Left lobe of liver (tissue), 2 donors: ENCODE measurements around the gene EFCC1. TPM values are rescaled to one million over a fixed set of nuclear protein-coding genes. Genes with fewer than 3 reads are reported as not detected.
A peak's percentile ranks its signal among the peaks of the same experiment; 100 is the strongest.
"Not testable (repeated sequence)": the region's sequence is repeated elsewhere in the genome, so short reads cannot be mapped to it uniquely, and the experiment has no call there.

Experiments
- ATAC-seq: fragments of 200-7000 bp; cut with Tn5 transposase; one replicate; pipeline ENCODE4 v1.9.1; 2020; ENCODE audit warnings: mild to moderate bottlenecking, moderate library complexity
- DNase-seq: peaks from one replicate; pipeline ENCODE4 v3.0.0-alpha.2; 2020; ENCODE audit warnings: low spot score
- total RNA-seq: library from RNA; stranded (reverse); gene quantifications from one replicate; pipeline ENCODE4 v1.2.1, GENCODE V29; 2021
- donor health status: DM: no; HTN: no; CAD: no; lungs with moderate emphysema.
- donor health status: DM: no; HTN: yes; CAD: no.

Gene EFCC1
- total RNA-seq, 1 donor from 2014 or later: 0.53 TPM

- ATAC-seq (no peak), DNase-seq (no peak)
These were observed 50.8 kb downstream of the EFCC1 start for GRCh38 chr3:129051871-129052340.

GRCh38 chr3:129052675-129053074 lies 51.6 kb downstream of the EFCC1 start:
- ATAC-seq: peak; percentile 76
- peak; percentile 82 for DNase-seq

- no peak for DNase-seq
- ATAC-seq: no peak
These were observed 53.6 kb downstream of the EFCC1 start for GRCh38 chr3:129054605-129055104.

GRCh38 chr3:129056451-129057173 lies 55.5 kb downstream of the EFCC1 start:
- ATAC-seq: no peak
- DNase-seq: no peak

- DNase-seq (no peak), ATAC-seq (no peak)
These were observed 56.1 kb downstream of the EFCC1 start for GRCh38 chr3:129057249-129057648.

GRCh38 chr3:129058441-129059200 lies 57.5 kb downstream of the EFCC1 start:
- ATAC-seq: peak; percentile 85
- DNase-seq: peak; percentile 80

GRCh38 chr3:129059311-129059958 lies 58.3 kb downstream of the EFCC1 start:
- DNase-seq: no peak
- ATAC-seq: no peak

- DNase-seq (no peak), ATAC-seq (no peak)
These were observed 59.3 kb downstream of the EFCC1 start, which contains the start of gene GP9 for GRCh38 chr3:129060276-129061022. TSS of gene GP9 (plus strand) at chr3:129060779. CDS start at chr3:129061740, 961 bp downstream.

GRCh38 chr3:129061023-129061887 lies 60.2 kb downstream of the EFCC1 start:
- ATAC-seq (no peak), DNase-seq (no peak)

- no peak for ATAC-seq
- no peak for DNase-seq
These were observed 61.1 kb downstream of the EFCC1 start for GRCh38 chr3:129061888-129062834.

GRCh38 chr3:129063091-129063640 lies 62.1 kb downstream of the EFCC1 start:
- no peak for ATAC-seq
- no peak for DNase-seq

- no peak for ATAC-seq
- no peak for DNase-seq
These were observed 62.9 kb downstream of the EFCC1 start for GRCh38 chr3:129063841-129064482.

- DNase-seq: no peak
- no peak for ATAC-seq
These were observed 64.1 kb downstream of the EFCC1 start for GRCh38 chr3:129065016-129065719.

- no peak for ATAC-seq
- DNase-seq: no peak
These were observed 64.6 kb downstream of the EFCC1 start for GRCh38 chr3:129065720-129066073.

GRCh38 chr3:129067719-129068118 lies 66.6 kb downstream of the EFCC1 start:
- DNase-seq: not testable (repeated sequence)

GRCh38 chr3:129068291-129068886 lies 67.3 kb downstream of the EFCC1 start:
- peak; percentile 62 for ATAC-seq
- DNase-seq: no peak

More at GRCh38 chr3:129067719-129068118, 66.6 kb downstream of the EFCC1 start:
- not testable (repeated sequence) for ATAC-seq
